Measurements from ENCODE around the gene KCTD8. TPM values are rescaled to one million over a fixed set of nuclear protein-coding genes. Genes with fewer than 3 reads are reported as not detected.
A peak's percentile ranks its signal among the peaks of the same experiment; 100 is the strongest.

KCTD8 gene
- polyA plus RNA-seq (2013, experiment 1 of 2), result 0.06 TPM
- 0.11 TPM for polyA plus RNA-seq (2013, experiment 2 of 2)

DNA sequence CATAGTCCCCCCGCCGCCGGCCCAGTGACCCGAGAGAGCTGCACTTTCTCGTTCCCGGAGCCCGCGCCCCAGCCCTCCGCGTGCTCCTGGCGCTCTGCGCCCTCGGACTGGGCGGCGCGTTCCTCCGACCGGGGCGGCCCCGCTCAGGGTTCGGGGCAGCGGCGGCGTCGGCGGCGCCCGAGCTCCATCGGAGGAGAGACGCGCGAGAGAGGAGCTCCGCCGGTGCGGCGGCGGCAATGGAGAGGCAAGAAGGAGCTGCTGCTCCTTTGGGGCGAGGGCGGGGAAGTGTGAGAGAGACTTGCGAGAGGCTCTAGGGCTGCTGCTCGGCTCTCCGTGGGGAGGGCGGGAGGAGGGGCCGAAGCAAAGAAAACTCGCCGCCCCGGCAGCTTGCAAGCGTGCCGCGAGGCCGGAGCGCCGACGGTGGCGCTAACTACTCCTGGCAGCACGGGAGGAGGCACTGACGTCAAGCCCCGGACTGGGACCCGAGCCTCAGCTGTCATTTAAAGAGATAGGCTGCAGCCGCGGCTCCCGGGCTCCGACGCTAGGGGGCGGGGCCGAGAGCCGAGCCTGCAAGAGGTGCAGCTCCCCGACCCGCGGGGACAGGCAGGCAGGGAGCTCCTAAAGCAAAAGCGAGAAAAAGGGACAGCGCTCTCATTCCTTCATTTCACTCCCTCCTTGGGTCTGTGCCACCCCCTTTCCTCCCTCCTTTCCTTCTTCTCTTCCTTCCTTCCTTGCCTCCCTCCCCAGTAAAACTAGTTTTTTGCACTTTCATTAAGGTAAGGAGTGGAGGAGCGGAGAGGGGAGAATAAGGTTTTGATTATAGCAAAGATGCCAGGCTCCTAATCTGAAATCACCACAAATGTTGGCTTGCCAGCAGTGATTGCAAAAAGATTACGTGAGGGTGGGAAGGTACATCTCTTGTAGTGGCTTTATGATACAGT is at the start of gene KCTD8:
KCTD8 (minus strand) TSS at position 289 of the 941 bp plus-strand sequence.
- no peak within 1 kb of the TSS for H2BK15ac ChIP-seq (ENCODE audit: low read length)
- H3K36me3 ChIP-seq (replicated peaks in 1 of 2; ENCODE audit: control insufficient read depth in 2 of 2, insufficient read depth in 2 of 2, low read length in 2 of 2), result no peaks in the 10 kb centered on the region
- DNase-seq (ENCODE audit: low spot score), result peak; percentile 93
- peak within 1 kb of the TSS; percentile 74 for H3K18ac ChIP-seq (ENCODE audit: low read length)
- H3K79me1 ChIP-seq (ENCODE audit: low read depth, low read length), result no peaks in the 10 kb centered on the region
- peaks cover 0 to 4% of the 10 kb centered on the region in 2 donors for H3K4me1 ChIP-seq (ENCODE audit: control insufficient read depth in 2 of 2, insufficient read depth in 1 of 2, low read depth in 1 of 2, low read length in 2 of 2)
- peaks cover 9 to 70% (median 26%) of the 10 kb centered on the region in 3 experiments for H3K27me3 ChIP-seq (ENCODE audit: control insufficient read depth in 3 of 3, insufficient read depth in 3 of 3, low read depth in 1 of 3, low read length in 3 of 3)
- H3K9ac ChIP-seq (ENCODE audit: low read depth, low read length, poor library complexity), result peak within 1 kb of the TSS; percentile 74
- no peak within 1 kb of the TSS for H3K4ac ChIP-seq (ENCODE audit: low read length)
- H2AFZ ChIP-seq (ENCODE audit: low read length), result peak within 1 kb of the TSS; percentile 94
- peak within 1 kb of the TSS; percentile 86 for H3K23ac ChIP-seq (ENCODE audit: low read depth, low read length, poor library complexity)
- H4K8ac ChIP-seq (ENCODE audit: low read depth, low read length), result no peak within 1 kb of the TSS
- no CpG with 5 or more reads among the region's 74 CpGs for WGBS, 2 donors (ENCODE audit: extremely low coverage in 2 of 2, insufficient read length in 2 of 2, insufficient replicate concordance in 1 of 2)
- peak within 1 kb of the TSS; percentile 21 to 75 for H3K4me3 ChIP-seq (ENCODE audit: low read length in 2 of 2)
- no peak within 1 kb of the TSS for H3K27ac ChIP-seq (replicated peaks; ENCODE audit: low read length)
- H4K91ac ChIP-seq (ENCODE audit: low read depth, low read length, poor library complexity), result no peak within 1 kb of the TSS
- H2AK5ac ChIP-seq (ENCODE audit: low read depth, low read length), result no peak within 1 kb of the TSS
- H3K9me3 ChIP-seq (replicated peaks in 1 of 2; ENCODE audit: control insufficient read depth in 2 of 2, insufficient read depth in 1 of 2, low read depth in 1 of 2, low read length in 2 of 2), result no peaks in the 10 kb centered on the region
- H3K4me2 ChIP-seq (ENCODE audit: insufficient read depth, low read length, poor library complexity, severe bottlenecking), result peak within 1 kb of the TSS; percentile 93
- H2BK5ac ChIP-seq (ENCODE audit: low read length), result no peak within 1 kb of the TSS
- H2BK120ac ChIP-seq (ENCODE audit: low read depth, low read length), result no peak within 1 kb of the TSS
- no peak within 1 kb of the TSS for H3K14ac ChIP-seq (ENCODE audit: low read length)
- peak within 1 kb of the TSS; percentile 31 for H2BK12ac ChIP-seq (ENCODE audit: low read length)

DNA sequence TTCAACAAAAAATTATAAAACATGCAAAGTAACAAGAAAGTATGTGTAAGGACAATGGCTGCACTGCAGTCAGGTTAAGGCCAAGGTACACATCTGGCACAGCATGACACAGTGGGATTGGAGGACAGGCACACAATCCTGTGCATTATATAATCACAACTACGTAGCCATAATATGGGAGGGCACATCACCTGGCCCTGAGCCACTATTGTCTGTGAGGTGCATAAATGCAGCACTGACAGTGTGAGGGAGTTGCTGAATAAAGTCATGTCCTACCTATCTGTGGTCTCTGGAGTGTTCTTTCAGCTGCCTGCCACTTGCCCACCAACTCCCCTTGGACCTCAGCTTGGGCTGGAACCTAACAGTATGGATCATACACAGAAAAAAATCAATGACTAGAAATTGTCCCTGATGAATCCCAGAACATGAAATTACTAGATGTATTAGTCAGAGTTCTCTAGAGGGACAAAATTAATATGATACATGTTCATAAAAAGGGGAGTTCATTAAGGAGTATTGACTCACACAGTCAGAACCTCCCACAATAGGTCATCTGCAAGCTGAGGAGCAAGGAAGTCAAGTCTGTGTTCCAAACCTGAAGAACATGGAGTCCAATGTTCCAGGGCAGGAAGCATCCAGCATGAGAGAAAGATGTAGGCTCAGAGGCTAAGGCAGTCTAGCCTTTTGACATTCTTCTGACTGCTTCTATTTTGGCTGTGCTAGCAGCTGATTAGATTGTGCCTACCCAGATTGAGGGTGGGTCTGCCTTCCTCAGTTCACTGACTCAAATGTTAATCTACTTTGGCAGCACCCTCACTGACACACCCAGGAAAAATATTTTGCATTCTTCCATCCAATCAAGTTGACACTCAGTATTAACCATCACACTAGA is 46.4 kb upstream of the KCTD8 start:
- H3K4me1 ChIP-seq (ENCODE audit: control insufficient read depth in 2 of 2, insufficient read depth in 1 of 2, low read depth in 1 of 2, low read length in 2 of 2), result no peaks in the 10 kb centered on the region
- no peak overlapping the region for H3K27ac ChIP-seq (replicated peaks; ENCODE audit: low read length)
- H2BK120ac ChIP-seq (ENCODE audit: low read depth, low read length), result no peak overlapping the region
- H4K91ac ChIP-seq (ENCODE audit: low read depth, low read length, poor library complexity), result no peak overlapping the region
- H3K9me3 ChIP-seq (replicated peaks in 1 of 2; ENCODE audit: control insufficient read depth in 2 of 2, insufficient read depth in 1 of 2, low read depth in 1 of 2, low read length in 2 of 2), result no peaks in the 10 kb centered on the region
- no peak overlapping the region for H2BK5ac ChIP-seq (ENCODE audit: low read length)
- no peak overlapping the region for H3K9ac ChIP-seq (ENCODE audit: low read depth, low read length, poor library complexity)
- H2AFZ ChIP-seq (ENCODE audit: low read length), result no peak overlapping the region
- no peak overlapping the region for H2BK12ac ChIP-seq (ENCODE audit: low read length)
- no peak overlapping the region for H2AK5ac ChIP-seq (ENCODE audit: low read depth, low read length)
- no peak overlapping the region for H3K4ac ChIP-seq (ENCODE audit: low read length)
- no peak overlapping the region for H2BK15ac ChIP-seq (ENCODE audit: low read length)
- DNase-seq (ENCODE audit: low spot score), result no peak
- H3K14ac ChIP-seq (ENCODE audit: low read length), result no peak overlapping the region
- H3K4me3 ChIP-seq (ENCODE audit: low read length in 2 of 2), result no peak overlapping the region
- no peaks in the 10 kb centered on the region for H3K27me3 ChIP-seq (ENCODE audit: control insufficient read depth in 3 of 3, insufficient read depth in 3 of 3, low read depth in 1 of 3, low read length in 3 of 3)
- no peak overlapping the region for H4K8ac ChIP-seq (ENCODE audit: low read depth, low read length)
- H3K18ac ChIP-seq (ENCODE audit: low read length), result no peak overlapping the region
- no CpG with 5 or more reads among the region's 1 CpG for WGBS, 2 donors (ENCODE audit: extremely low coverage in 2 of 2, insufficient read length in 2 of 2, insufficient replicate concordance in 1 of 2)
- H3K36me3 ChIP-seq (replicated peaks in 1 of 2; ENCODE audit: control insufficient read depth in 2 of 2, insufficient read depth in 2 of 2, low read length in 2 of 2), result no peaks in the 10 kb centered on the region
- no peaks in the 10 kb centered on the region for H3K79me1 ChIP-seq (ENCODE audit: low read depth, low read length)
- no peak overlapping the region for H3K4me2 ChIP-seq (ENCODE audit: insufficient read depth, low read length, poor library complexity, severe bottlenecking)
- no peak overlapping the region for H3K23ac ChIP-seq (ENCODE audit: low read depth, low read length, poor library complexity)

GRCh38 chr4:44493924-44494323 is 45.3 kb upstream of the KCTD8 start:
- no peaks in the 10 kb centered on the region for H3K27me3 ChIP-seq (ENCODE audit: control insufficient read depth in 3 of 3, insufficient read depth in 3 of 3, low read depth in 1 of 3, low read length in 3 of 3)
- WGBS, 2 donors (ENCODE audit: extremely low coverage in 2 of 2, insufficient read length in 2 of 2, insufficient replicate concordance in 1 of 2), result no CpG with 5 or more reads among the region's 6 CpGs
- no peak overlapping the region for H2BK5ac ChIP-seq (ENCODE audit: low read length)
- no peak overlapping the region for H2BK12ac ChIP-seq (ENCODE audit: low read length)
- no peak overlapping the region for H4K8ac ChIP-seq (ENCODE audit: low read depth, low read length)
- H3K27ac ChIP-seq (replicated peaks; ENCODE audit: low read length), result no peak overlapping the region
- H3K14ac ChIP-seq (ENCODE audit: low read length), result no peak overlapping the region
- H3K9ac ChIP-seq (ENCODE audit: low read depth, low read length, poor library complexity), result no peak overlapping the region
- no peak overlapping the region for H2AK5ac ChIP-seq (ENCODE audit: low read depth, low read length)
- no peaks in the 10 kb centered on the region for H3K9me3 ChIP-seq (replicated peaks in 1 of 2; ENCODE audit: control insufficient read depth in 2 of 2, insufficient read depth in 1 of 2, low read depth in 1 of 2, low read length in 2 of 2)
- H2BK120ac ChIP-seq (ENCODE audit: low read depth, low read length), result no peak overlapping the region
- H3K4ac ChIP-seq (ENCODE audit: low read length), result no peak overlapping the region
- H3K79me1 ChIP-seq (ENCODE audit: low read depth, low read length), result no peaks in the 10 kb centered on the region
- no peak overlapping the region for H3K23ac ChIP-seq (ENCODE audit: low read depth, low read length, poor library complexity)
- H3K36me3 ChIP-seq (replicated peaks in 1 of 2; ENCODE audit: control insufficient read depth in 2 of 2, insufficient read depth in 2 of 2, low read length in 2 of 2), result no peaks in the 10 kb centered on the region
- no peak overlapping the region for H2BK15ac ChIP-seq (ENCODE audit: low read length)
- H3K4me2 ChIP-seq (ENCODE audit: insufficient read depth, low read length, poor library complexity, severe bottlenecking), result no peak overlapping the region
- DNase-seq (ENCODE audit: low spot score), result peak; percentile 14
- H3K18ac ChIP-seq (ENCODE audit: low read length), result no peak overlapping the region
- H3K4me1 ChIP-seq (ENCODE audit: control insufficient read depth in 2 of 2, insufficient read depth in 1 of 2, low read depth in 1 of 2, low read length in 2 of 2), result no peaks in the 10 kb centered on the region
- no peak overlapping the region for H4K91ac ChIP-seq (ENCODE audit: low read depth, low read length, poor library complexity)
- H2AFZ ChIP-seq (ENCODE audit: low read length), result no peak overlapping the region
- H3K4me3 ChIP-seq (ENCODE audit: low read length in 2 of 2), result no peak overlapping the region

All from neuronal stem cell (in vitro differentiated cells).